Neuronal stem cell (in vitro differentiated cells): ENCODE measurements around the gene STIP1.
A peak's percentile ranks its signal among the peaks of the same experiment; 100 is the strongest.

Experiments
- DNase-seq: peaks from one replicate; pipeline ENCODE4 v3.0.0-alpha.2; 2013; ENCODE audit warnings: low spot score
- H2AFZ ChIP-seq: one replicate; pipeline ENCODE4 v1.6.1; 2013; ENCODE audit warnings: mild to moderate bottlenecking, low read length, inconsistent platforms
- H2AK5ac ChIP-seq: 2 replicates; pipeline ENCODE4 v1.6.1; 2013; ENCODE audit warnings: low read depth, mild to moderate bottlenecking, inconsistent platforms, low read length, moderate library complexity, mixed read lengths
- H2BK120ac ChIP-seq: 2 replicates; pipeline ENCODE4 v1.6.1; 2013; ENCODE audit warnings: low read depth, mild to moderate bottlenecking, inconsistent platforms, low read length, moderate library complexity, mixed read lengths
- H2BK12ac ChIP-seq: one replicate; pipeline ENCODE4 v1.6.1; 2013; ENCODE audit warnings: low read length, inconsistent platforms
- H2BK15ac ChIP-seq: 2 replicates; pipeline ENCODE4 v1.6.1; 2013; ENCODE audit warnings: mild to moderate bottlenecking, low read length, inconsistent platforms, mixed read lengths
- H2BK5ac ChIP-seq: one replicate; pipeline ENCODE4 v1.6.1; 2013; ENCODE audit warnings: inconsistent platforms, mild to moderate bottlenecking, low read length, moderate library complexity
- H3K14ac ChIP-seq: one replicate; pipeline ENCODE4 v1.6.1; 2013; ENCODE audit warnings: low read length, inconsistent platforms
- H3K18ac ChIP-seq: 2 replicates; pipeline ENCODE4 v1.6.1; 2013; ENCODE audit warnings: low read length, inconsistent platforms
- H3K23ac ChIP-seq: 2 replicates; pipeline ENCODE4 v1.6.1; 2013; ENCODE audit warnings: low read depth, mild to moderate bottlenecking, mixed read lengths, low read length, inconsistent platforms; ENCODE audit not compliant: poor library complexity
- H3K27ac ChIP-seq: replicated peaks from 3 replicates; pipeline ENCODE4 v1.5.1; 2013; ENCODE audit warnings: low read length, inconsistent platforms
- H3K27me3 ChIP-seq, 3 experiments: 2 replicates each; pipeline ENCODE4 v1.6.1; 2013; ENCODE audit warnings: low read length in 3 of 3, mild to moderate bottlenecking in 2 of 3, inconsistent platforms in 1 of 3, low read depth in 1 of 3, mixed read lengths in 1 of 3, moderate library complexity in 1 of 3; ENCODE audit not compliant: control insufficient read depth in 3 of 3, insufficient read depth in 3 of 3
- H3K36me3 ChIP-seq, 2 donors: replicated peaks in 1 of 2; 2 replicates each; pipeline ENCODE4 v1.6.1; 2013; ENCODE audit warnings: low read length in 2 of 2; ENCODE audit not compliant: control insufficient read depth in 2 of 2, insufficient read depth in 2 of 2
- H3K4ac ChIP-seq: 2 replicates; pipeline ENCODE4 v1.6.1; 2013; ENCODE audit warnings: inconsistent platforms, mild to moderate bottlenecking, low read length, moderate library complexity
- H3K4me1 ChIP-seq, 2 donors: 1 replicate in 1 of 2; 2 replicates in 1 of 2; pipeline ENCODE4 v1.6.1; 2013; ENCODE audit warnings: low read length in 2 of 2, low read depth in 1 of 2; ENCODE audit not compliant: control insufficient read depth in 2 of 2, insufficient read depth in 1 of 2
- H3K4me2 ChIP-seq: one replicate; pipeline ENCODE4 v1.6.1; 2013; ENCODE audit warnings: mild to moderate bottlenecking, low read length, inconsistent platforms; ENCODE audit not compliant: insufficient read depth, poor library complexity, severe bottlenecking
- H3K4me3 ChIP-seq, 2 donors: 2 replicates each; pipeline ENCODE4 v1.5.1; 2013; ENCODE audit warnings: low read length in 2 of 2, mild to moderate bottlenecking in 2 of 2, inconsistent platforms in 1 of 2, moderate library complexity in 1 of 2
- H3K79me1 ChIP-seq: one replicate; pipeline ENCODE4 v1.6.1; 2013; ENCODE audit warnings: low read depth, mild to moderate bottlenecking, inconsistent platforms, low read length, moderate library complexity
- H3K9ac ChIP-seq: one replicate; pipeline ENCODE4 v1.6.1; 2013; ENCODE audit warnings: mild to moderate bottlenecking, low read depth, low read length, inconsistent platforms; ENCODE audit not compliant: poor library complexity
- H3K9me3 ChIP-seq, 2 donors: replicated peaks in 1 of 2; 2 replicates each; pipeline versions ENCODE3 to v1.6.1; 2013; ENCODE audit warnings: low read length in 2 of 2, mild to moderate bottlenecking in 2 of 2, inconsistent platforms in 1 of 2, low read depth in 1 of 2, mixed read lengths in 1 of 2, moderate library complexity in 1 of 2; ENCODE audit not compliant: control insufficient read depth in 2 of 2, insufficient read depth in 1 of 2
- H4K8ac ChIP-seq: one replicate; pipeline ENCODE4 v1.6.1; 2013; ENCODE audit warnings: low read depth, mild to moderate bottlenecking, inconsistent platforms, low read length, moderate library complexity
- H4K91ac ChIP-seq: one replicate; pipeline ENCODE4 v1.6.1; 2013; ENCODE audit warnings: low read length, low read depth, mild to moderate bottlenecking, inconsistent platforms; ENCODE audit not compliant: poor library complexity
- WGBS, 2 donors: extraction: QIAGEN DNeasy Blood & Tissue Kit; methylation state at CpG; one replicate each; pipeline ENCODE4 v1.1.7; 2013; ENCODE audit warnings: missing lambda C conversion rate in 2 of 2, mixed read lengths in 1 of 2; ENCODE audit not compliant: insufficient read length in 2 of 2, insufficient replicate concordance in 1 of 2; ENCODE audit errors: extremely low coverage in 2 of 2; 5-methylcytosine and 5-hydroxymethylcytosine counted together

Gene STIP1

GRCh38 chr11:64140082-64140481 is 45.9 kb upstream of the STIP1 start:
- peak overlapping the region; percentile 8 for H3K23ac ChIP-seq
- no peak overlapping the region for H2BK120ac ChIP-seq
- H4K91ac ChIP-seq = no peak overlapping the region
- no peaks in the 10 kb centered on the region for H3K36me3 ChIP-seq
- H2BK12ac ChIP-seq = no peak overlapping the region
- peak overlapping the region; percentile 60 for H2AK5ac ChIP-seq
- H2AFZ ChIP-seq = no peak overlapping the region
- H2BK15ac ChIP-seq = no peak overlapping the region
- peaks cover 0 to 7% (median 0%) of the 10 kb centered on the region in 3 experiments for H3K27me3 ChIP-seq
- no peak overlapping the region for H3K4me3 ChIP-seq
- no peak overlapping the region for H3K27ac ChIP-seq
- no peaks in the 10 kb centered on the region for H3K9me3 ChIP-seq
- H3K9ac ChIP-seq = peak overlapping the region; percentile 39
- H4K8ac ChIP-seq = no peak overlapping the region
- no peak overlapping the region for H3K4me2 ChIP-seq
- peaks cover 5 to 16% of the 10 kb centered on the region in 2 donors for H3K4me1 ChIP-seq
- no CpG with 5 or more reads among the region's 8 CpGs for WGBS, 2 donors
- peak overlapping the region; percentile 19 for H2BK5ac ChIP-seq
- H3K79me1 ChIP-seq = peaks cover 3% of the 10 kb centered on the region
- peak overlapping the region; percentile 31 for H3K14ac ChIP-seq
- no peak overlapping the region for H3K4ac ChIP-seq
- H3K18ac ChIP-seq = peak overlapping the region; percentile 7
- no peak for DNase-seq

- Histone ChIP-seq H3K27me3 (peaks cover 0 to 7% (median 0%) of the 10 kb centered on the region in 3 experiments), H3K9me3 (no peaks in the 10 kb centered on the region), H3K9ac (peak overlapping the region; percentile 39), H2BK15ac (peak overlapping the region; percentile 63), H2BK5ac (no peak overlapping the region), H3K23ac (no peak overlapping the region), H3K4me2 (peak overlapping the region; percentile 4), H3K4ac (no peak overlapping the region), H3K27ac (no peak overlapping the region), H4K8ac (no peak overlapping the region), H3K18ac (peak overlapping the region; percentile 68), H3K79me1 (no peaks in the 10 kb centered on the region), H2AK5ac (peak overlapping the region; percentile 94), H3K14ac (no peak overlapping the region), H3K4me1 (peaks cover 5 to 18% of the 10 kb centered on the region in 2 donors), H2BK120ac (no peak overlapping the region), H2AFZ (no peak overlapping the region), H2BK12ac (no peak overlapping the region), H3K36me3 (no peaks in the 10 kb centered on the region), H3K4me3 (no peak overlapping the region), H4K91ac (no peak overlapping the region)
- no CpG with 5 or more reads among the region's 21 CpGs for WGBS, 2 donors
- no peak for DNase-seq
These were observed 44.7 kb upstream of the STIP1 start for GRCh38 chr11:64141081-64141783.

- no peaks in the 10 kb centered on the region for H3K36me3 ChIP-seq
- H4K91ac ChIP-seq = no peak overlapping the region
- H3K9me3 ChIP-seq = no peaks in the 10 kb centered on the region
- H4K8ac ChIP-seq = no peak overlapping the region
- peak overlapping the region; percentile 83 for H2AK5ac ChIP-seq
- H3K27ac ChIP-seq = no peak overlapping the region
- H3K27me3 ChIP-seq = no peaks in the 10 kb centered on the region
- peak overlapping the region; percentile 81 for H3K23ac ChIP-seq
- no peak overlapping the region for H2AFZ ChIP-seq
- DNase-seq = no peak
- H3K14ac ChIP-seq = no peak overlapping the region
- H2BK12ac ChIP-seq = peak overlapping the region; percentile 58
- H3K18ac ChIP-seq = peak overlapping the region; percentile 53
- no peaks in the 10 kb centered on the region for H3K79me1 ChIP-seq
- H2BK15ac ChIP-seq = peak overlapping the region; percentile 18
- H3K9ac ChIP-seq = no peak overlapping the region
- no CpG with 5 or more reads among the region's 41 CpGs for WGBS, 2 donors
- peak overlapping the region; percentile 87 for H2BK5ac ChIP-seq
- H3K4me3 ChIP-seq = no peak overlapping the region
- no peak overlapping the region for H3K4me2 ChIP-seq
- no peak overlapping the region for H3K4ac ChIP-seq
- H3K4me1 ChIP-seq = peaks cover 9 to 12% of the 10 kb centered on the region in 2 donors
- H2BK120ac ChIP-seq = no peak overlapping the region
These were observed 41.1 kb upstream of the STIP1 start for GRCh38 chr11:64144587-64145472.
